ENCODE results near the gene MSX2. TPM values are rescaled to one million over a fixed set of nuclear protein-coding genes. Genes with fewer than 3 reads are reported as not detected.

MSX2 gene
- total and polyA plus RNA-seq, 2 donors (not counting 1 experiment from before 2014, with no cell fraction given), result not detected

DNA sequence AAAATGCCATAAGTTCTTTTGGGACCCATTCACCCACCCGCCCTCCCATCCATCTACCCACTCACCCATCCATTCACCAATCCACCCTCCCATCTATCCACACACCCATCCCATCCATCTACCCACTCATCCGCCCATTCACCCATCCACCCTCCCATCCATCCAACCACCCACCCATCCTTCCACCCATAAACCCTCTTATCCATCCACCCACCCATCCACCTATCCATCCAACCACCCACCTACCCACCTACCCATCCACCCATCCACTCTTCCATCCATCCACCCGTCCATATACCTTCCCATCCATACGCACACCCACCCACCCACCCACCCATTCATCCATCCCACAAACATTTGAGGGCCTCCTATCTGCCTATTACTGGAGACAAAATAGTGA, 43.3 kb downstream of the MSX2 start:
- H3K27ac Mint-ChIP-seq, result no peak overlapping the region
- H3K4me1 Mint-ChIP-seq, result no peaks in the 10 kb centered on the region

DNA sequence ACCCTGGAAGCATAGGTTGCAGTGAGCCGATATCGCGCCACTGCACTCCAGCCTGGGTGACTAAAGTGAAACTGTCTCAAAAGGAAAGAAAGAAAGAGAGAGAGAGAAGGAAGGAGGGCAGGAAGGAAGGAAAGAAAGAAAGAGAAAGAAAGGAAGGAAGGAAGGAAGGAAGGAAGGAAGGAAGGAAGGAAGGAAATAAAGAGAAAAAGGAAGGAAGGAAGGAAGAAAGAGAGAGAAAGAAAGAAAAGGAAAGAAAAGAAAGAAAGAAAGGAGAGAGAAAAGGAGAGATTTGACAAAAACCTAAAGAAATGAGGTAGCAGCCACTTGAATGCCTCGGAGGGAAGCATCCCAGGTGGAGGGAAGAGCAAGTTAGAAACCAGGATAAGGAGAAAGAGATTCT, 44.6 kb downstream of the MSX2 start:
- peaks cover 3% of the 10 kb centered on the region for H3K9me3 Mint-ChIP-seq (ENCODE audit: insufficient read depth)
- H3K4me2 ChIP-seq (replicated peaks; ENCODE audit: low read depth, low read length, poor library complexity, severe bottlenecking), result no peak overlapping the region
- intact Hi-C loops (cut with micrococcal nuclease), result no loop called here
- H3K4me1 ChIP-seq (ENCODE audit: control insufficient read depth in 2 of 2, insufficient read depth in 2 of 2, low read length in 2 of 2), result no peaks in the 10 kb centered on the region
- no peak overlapping the region for H2AFZ ChIP-seq (ENCODE audit: insufficient read depth, low read depth, low read length, poor library complexity, severe bottlenecking)
- no peaks in the 10 kb centered on the region for H3K36me3 ChIP-seq (replicated peaks in 1 of 2; ENCODE audit: control extremely low read depth in 1 of 2, control insufficient read depth in 1 of 2, extremely low read depth in 1 of 2, insufficient read depth in 2 of 2, low read length in 1 of 2)
- no peak overlapping the region for H3K4me3 Mint-ChIP-seq
- no peak overlapping the region for H3K4me3 ChIP-seq (ENCODE audit: control extremely low read depth in 1 of 5, extremely low read depth in 1 of 5, insufficient read depth in 1 of 5, low read depth in 2 of 5, low read length in 4 of 5)
- DNase-seq (no peak), ATAC-seq (ENCODE audit: low read depth) (no peak)
- H3K27me3 ChIP-seq (replicated peaks in 1 of 4; ENCODE audit: control extremely low read depth in 1 of 4, control insufficient read depth in 3 of 4, insufficient read depth in 4 of 4, low read length in 3 of 4), result no peaks in the 10 kb centered on the region
- H3K9me3 ChIP-seq (ENCODE audit: control extremely low read depth in 1 of 3, control insufficient read depth in 2 of 3, insufficient read depth in 1 of 3, low read length in 2 of 3), result peaks cover 0 to 18% (median 0%) of the 10 kb centered on the region in 3 donors
- H3K4me1 Mint-ChIP-seq, result no peaks in the 10 kb centered on the region
- no peaks in the 10 kb centered on the region for H3K79me2 ChIP-seq (ENCODE audit: control insufficient read depth, insufficient read depth, low read length)
- no peak for TF ChIP-seq EZH2 (IDR thresholded peaks at IDR 0.05; ENCODE audit: borderline replicate concordance, insufficient read depth, low read depth, low read length, poor library complexity, severe bottlenecking)
- TF ChIP-seq, protein P1, sequence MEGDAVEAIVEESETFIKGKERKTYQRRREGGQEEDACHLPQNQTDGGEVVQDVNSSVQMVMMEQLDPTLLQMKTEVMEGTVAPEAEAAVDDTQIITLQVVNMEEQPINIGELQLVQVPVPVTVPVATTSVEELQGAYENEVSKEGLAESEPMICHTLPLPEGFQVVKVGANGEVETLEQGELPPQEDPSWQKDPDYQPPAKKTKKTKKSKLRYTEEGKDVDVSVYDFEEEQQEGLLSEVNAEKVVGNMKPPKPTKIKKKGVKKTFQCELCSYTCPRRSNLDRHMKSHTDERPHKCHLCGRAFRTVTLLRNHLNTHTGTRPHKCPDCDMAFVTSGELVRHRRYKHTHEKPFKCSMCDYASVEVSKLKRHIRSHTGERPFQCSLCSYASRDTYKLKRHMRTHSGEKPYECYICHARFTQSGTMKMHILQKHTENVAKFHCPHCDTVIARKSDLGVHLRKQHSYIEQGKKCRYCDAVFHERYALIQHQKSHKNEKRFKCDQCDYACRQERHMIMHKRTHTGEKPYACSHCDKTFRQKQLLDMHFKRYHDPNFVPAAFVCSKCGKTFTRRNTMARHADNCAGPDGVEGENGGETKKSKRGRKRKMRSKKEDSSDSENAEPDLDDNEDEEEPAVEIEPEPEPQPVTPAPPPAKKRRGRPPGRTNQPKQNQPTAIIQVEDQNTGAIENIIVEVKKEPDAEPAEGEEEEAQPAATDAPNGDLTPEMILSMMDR (IDR thresholded peaks at IDR 0.05), result no peak
- ChIA-PET POLR2A (no interaction called here), CTCF (interaction anchor here (0.7 kb wide), 1 partner anchor 697 kb away, joined by 3 read pairs; no protein-coding TSS in a partner anchor)
- H3K27ac Mint-ChIP-seq, result no peak overlapping the region
- no peak overlapping the region for H3K9ac ChIP-seq (ENCODE audit: low read length)
- H3K27me3 Mint-ChIP-seq, result peaks cover 4% of the 10 kb centered on the region
- 92% methylated on average over 4 of the region's 4 CpGs for WGBS (ENCODE audit: insufficient coverage)
- no peaks in the 10 kb centered on the region for H4K20me1 ChIP-seq (ENCODE audit: control insufficient read depth, insufficient read depth, low read length, poor library complexity, severe bottlenecking)
- no peak overlapping the region for H3K27ac ChIP-seq (ENCODE audit: low read length in 2 of 2)

More for the DNA sequence above, 43.3 kb downstream of the MSX2 start:
- no peaks in the 10 kb centered on the region for H3K36me3 ChIP-seq (replicated peaks in 1 of 2; ENCODE audit: control extremely low read depth in 1 of 2, control insufficient read depth in 1 of 2, extremely low read depth in 1 of 2, insufficient read depth in 2 of 2, low read length in 1 of 2)
- peaks cover 0 to 18% (median 0%) of the 10 kb centered on the region in 3 donors for H3K9me3 ChIP-seq (ENCODE audit: control extremely low read depth in 1 of 3, control insufficient read depth in 2 of 3, insufficient read depth in 1 of 3, low read length in 2 of 3)
- no peaks in the 10 kb centered on the region for H3K4me1 ChIP-seq (ENCODE audit: control insufficient read depth in 2 of 2, insufficient read depth in 2 of 2, low read length in 2 of 2)
- 0% methylated on average over 1 of the region's 4 CpGs for WGBS (ENCODE audit: insufficient coverage)
- H3K27me3 Mint-ChIP-seq, result peaks cover under 1% of the 10 kb centered on the region
- H3K4me3 ChIP-seq (ENCODE audit: control extremely low read depth in 1 of 5, extremely low read depth in 1 of 5, insufficient read depth in 1 of 5, low read depth in 2 of 5, low read length in 4 of 5), result no peak overlapping the region
- no peaks in the 10 kb centered on the region for H3K79me2 ChIP-seq (ENCODE audit: control insufficient read depth, insufficient read depth, low read length)
- H3K27me3 ChIP-seq (replicated peaks in 1 of 4; ENCODE audit: control extremely low read depth in 1 of 4, control insufficient read depth in 3 of 4, insufficient read depth in 4 of 4, low read length in 3 of 4), result no peaks in the 10 kb centered on the region
- H3K9ac ChIP-seq (ENCODE audit: low read length), result no peak overlapping the region
- ChIA-PET POLR2A (no interaction called here), CTCF (no interaction called here)
- DNase-seq (no peak), ATAC-seq (ENCODE audit: low read depth) (no peak)
- intact Hi-C loops (cut with micrococcal nuclease), result no loop called here
- H3K27ac ChIP-seq (ENCODE audit: low read length in 2 of 2), result no peak overlapping the region
- no peak overlapping the region for H2AFZ ChIP-seq (ENCODE audit: insufficient read depth, low read depth, low read length, poor library complexity, severe bottlenecking)
- no peak for TF ChIP-seq EZH2 (IDR thresholded peaks at IDR 0.05; ENCODE audit: borderline replicate concordance, insufficient read depth, low read depth, low read length, poor library complexity, severe bottlenecking)
- TF ChIP-seq, protein P1 (IDR thresholded peaks at IDR 0.05), result no peak
- peaks cover 3% of the 10 kb centered on the region for H3K9me3 Mint-ChIP-seq (ENCODE audit: insufficient read depth)
- no peak overlapping the region for H3K4me2 ChIP-seq (replicated peaks; ENCODE audit: low read depth, low read length, poor library complexity, severe bottlenecking)
- no peak overlapping the region for H3K4me3 Mint-ChIP-seq
- H4K20me1 ChIP-seq (ENCODE audit: control insufficient read depth, insufficient read depth, low read length, poor library complexity, severe bottlenecking), result no peaks in the 10 kb centered on the region
